Measurements from ENCODE around the gene WASHC4. TPM values are rescaled to one million over a fixed set of nuclear protein-coding genes. Genes with fewer than 3 reads are reported as not detected.

The WASHC4 gene
- 10 to 100 TPM; 48.4 to 50.1 TPM for total RNA-seq

GRCh38 chr12:105107494-105108371 is at the start of gene WASHC4:
TSS of gene WASHC4 (plus strand) at chr12:105107731. CDS start at chr12:105107801, 70 bp downstream.
- H3K4me3 Mint-ChIP-seq, result peak within 1 kb of the TSS; percentile 92
- H3K27ac Mint-ChIP-seq, result peak within 1 kb of the TSS; percentile 96
- peaks cover 12% of the 10 kb centered on the region for H3K27me3 Mint-ChIP-seq
- peaks cover 37% of the 10 kb centered on the region for H3K4me1 Mint-ChIP-seq
- H3K9me3 Mint-ChIP-seq, result peaks cover 3% of the 10 kb centered on the region
- ChIA-PET CTCF (interaction anchor here (1.1 kb wide), 1 partner anchor 10 kb away, joined by 3 read pairs; no protein-coding TSS in a partner anchor), POLR2A (interaction anchor here (0.8 to 2.6 kb wide), 18 partner anchors 9 to 1352 kb away, joined by 3 to 14 read pairs (median 4); partner anchors contain the start of genes APPL2, C12orf75, EID3 and HSP90B1)
- DNase-seq, result peak; percentile 96
- H3K36me3 Mint-ChIP-seq (ENCODE audit: low read depth), result peaks cover 18% of the 10 kb centered on the region

GRCh38 chr12:105060715-105061378 is 46.7 kb upstream of the WASHC4 start:
- no peak overlapping the region for H3K4me3 Mint-ChIP-seq
- H3K27me3 Mint-ChIP-seq, result peaks cover 7% of the 10 kb centered on the region
- DNase-seq, result no peak
- peaks cover 7% of the 10 kb centered on the region for H3K9me3 Mint-ChIP-seq
- peaks cover 3% of the 10 kb centered on the region for H3K36me3 Mint-ChIP-seq (ENCODE audit: low read depth)
- H3K4me1 Mint-ChIP-seq, result peaks cover 3% of the 10 kb centered on the region
- ChIA-PET POLR2A (no interaction called here), CTCF (no interaction called here)
- H3K27ac Mint-ChIP-seq, result no peak overlapping the region

GRCh38 chr12:105064564-105065178 is 42.9 kb upstream of the WASHC4 start:
- DNase-seq, result no peak
- ChIA-PET CTCF (no interaction called here), POLR2A (no interaction called here)
- Mint-ChIP-seq H3K36me3 (ENCODE audit: low read depth) (no peaks in the 10 kb centered on the region), H3K4me3 (no peak overlapping the region), H3K27ac (no peak overlapping the region), H3K9me3 (no peaks in the 10 kb centered on the region), H3K27me3 (peaks cover 16% of the 10 kb centered on the region), H3K4me1 (no peaks in the 10 kb centered on the region)

GRCh38 chr12:105067511-105068031 is 40.0 kb upstream of the WASHC4 start:
- ChIA-PET CTCF (no interaction called here), POLR2A (no interaction called here)
- H3K9me3 Mint-ChIP-seq, result no peaks in the 10 kb centered on the region
- H3K36me3 Mint-ChIP-seq (ENCODE audit: low read depth), result no peaks in the 10 kb centered on the region
- H3K27ac Mint-ChIP-seq, result no peak overlapping the region
- H3K4me1 Mint-ChIP-seq, result no peaks in the 10 kb centered on the region
- peaks cover 16% of the 10 kb centered on the region for H3K27me3 Mint-ChIP-seq
- no peak overlapping the region for H3K4me3 Mint-ChIP-seq
- DNase-seq, result no peak

GRCh38 chr12:105069936-105070702 is 37.4 kb upstream of the WASHC4 start:
- no peaks in the 10 kb centered on the region for H3K9me3 Mint-ChIP-seq
- no peak for DNase-seq
- H3K4me1 Mint-ChIP-seq, result no peaks in the 10 kb centered on the region
- POLR2A ChIA-PET, result no interaction called here
- H3K27me3 Mint-ChIP-seq, result peaks cover 15% of the 10 kb centered on the region
- no peaks in the 10 kb centered on the region for H3K36me3 Mint-ChIP-seq (ENCODE audit: low read depth)
- CTCF ChIA-PET, result interaction anchor here (2.1 kb wide), 1 partner anchor 16 kb away, joined by 6 read pairs; no protein-coding TSS in a partner anchor
- no peak overlapping the region for H3K27ac Mint-ChIP-seq
- no peak overlapping the region for H3K4me3 Mint-ChIP-seq

- no peaks in the 10 kb centered on the region for H3K36me3 Mint-ChIP-seq (ENCODE audit: low read depth)
- POLR2A ChIA-PET, result no interaction called here
Observed at GRCh38 chr12:105071981-105072380, 35.5 kb upstream of the WASHC4 start.

GRCh38 chr12:105072888-105073488 is 34.5 kb upstream of the WASHC4 start:
- ChIA-PET POLR2A (no interaction called here), CTCF (interaction anchor here (1.1 to 1.5 kb wide), 2 partner anchors 20 to 691 kb away, joined by 3 read pairs; no protein-coding TSS in a partner anchor)
- Mint-ChIP-seq H3K4me1 (no peaks in the 10 kb centered on the region), H3K4me3 (no peak overlapping the region), H3K27me3 (peaks cover 3% of the 10 kb centered on the region), H3K9me3 (no peaks in the 10 kb centered on the region), H3K27ac (no peak overlapping the region), H3K36me3 (ENCODE audit: low read depth) (no peaks in the 10 kb centered on the region)
- no peak for DNase-seq

More at GRCh38 chr12:105071981-105072380, 35.5 kb upstream of the WASHC4 start:
- CTCF ChIA-PET, result no interaction called here
- Mint-ChIP-seq H3K4me3 (no peak overlapping the region), H3K4me1 (no peaks in the 10 kb centered on the region), H3K27ac (no peak overlapping the region), H3K9me3 (no peaks in the 10 kb centered on the region), H3K27me3 (peaks cover 8% of the 10 kb centered on the region)
- DNase-seq, result no peak

- Mint-ChIP-seq H3K36me3 (ENCODE audit: low read depth) (no peaks in the 10 kb centered on the region), H3K27ac (no peak overlapping the region), H3K9me3 (no peaks in the 10 kb centered on the region), H3K27me3 (peaks cover 12% of the 10 kb centered on the region), H3K4me1 (no peaks in the 10 kb centered on the region), H3K4me3 (no peak overlapping the region)
- ChIA-PET CTCF (no interaction called here), POLR2A (no interaction called here)
- DNase-seq, result no peak
Observed at GRCh38 chr12:105076098-105076497, 31.4 kb upstream of the WASHC4 start.

GRCh38 chr12:105076913-105077312 is 30.6 kb upstream of the WASHC4 start:
- Mint-ChIP-seq H3K27ac (no peak overlapping the region), H3K4me3 (no peak overlapping the region), H3K36me3 (ENCODE audit: low read depth) (no peaks in the 10 kb centered on the region), H3K4me1 (no peaks in the 10 kb centered on the region), H3K9me3 (no peaks in the 10 kb centered on the region), H3K27me3 (peaks cover 15% of the 10 kb centered on the region)
- ChIA-PET POLR2A (no interaction called here), CTCF (no interaction called here)
- DNase-seq, result no peak

- no peak for DNase-seq
- H3K4me1 Mint-ChIP-seq, result no peaks in the 10 kb centered on the region
- CTCF ChIA-PET, result interaction anchor here (0.7 kb wide), 1 partner anchor 11 kb away, joined by 3 read pairs; no protein-coding TSS in a partner anchor
- H3K4me3 Mint-ChIP-seq, result no peak overlapping the region
- H3K9me3 Mint-ChIP-seq, result no peaks in the 10 kb centered on the region
- H3K36me3 Mint-ChIP-seq (ENCODE audit: low read depth), result no peaks in the 10 kb centered on the region
- peaks cover 18% of the 10 kb centered on the region for H3K27me3 Mint-ChIP-seq
- POLR2A ChIA-PET, result no interaction called here
- H3K27ac Mint-ChIP-seq, result no peak overlapping the region
Observed at GRCh38 chr12:105077435-105077834, 30.1 kb upstream of the WASHC4 start.

- no peak overlapping the region for H3K4me3 Mint-ChIP-seq
- CTCF ChIA-PET, result no interaction called here
- H3K4me1 Mint-ChIP-seq, result peaks cover 5% of the 10 kb centered on the region
- H3K36me3 Mint-ChIP-seq (ENCODE audit: low read depth), result no peaks in the 10 kb centered on the region
- no peak overlapping the region for H3K27ac Mint-ChIP-seq
- H3K9me3 Mint-ChIP-seq, result no peaks in the 10 kb centered on the region
- no peak for DNase-seq
- POLR2A ChIA-PET, result no interaction called here
- H3K27me3 Mint-ChIP-seq, result peaks cover 31% of the 10 kb centered on the region
Observed at GRCh38 chr12:105078712-105079570, 28.6 kb upstream of the WASHC4 start.
